ENCODE measurements around the gene ZNF835.

Gene ZNF835

DNA sequence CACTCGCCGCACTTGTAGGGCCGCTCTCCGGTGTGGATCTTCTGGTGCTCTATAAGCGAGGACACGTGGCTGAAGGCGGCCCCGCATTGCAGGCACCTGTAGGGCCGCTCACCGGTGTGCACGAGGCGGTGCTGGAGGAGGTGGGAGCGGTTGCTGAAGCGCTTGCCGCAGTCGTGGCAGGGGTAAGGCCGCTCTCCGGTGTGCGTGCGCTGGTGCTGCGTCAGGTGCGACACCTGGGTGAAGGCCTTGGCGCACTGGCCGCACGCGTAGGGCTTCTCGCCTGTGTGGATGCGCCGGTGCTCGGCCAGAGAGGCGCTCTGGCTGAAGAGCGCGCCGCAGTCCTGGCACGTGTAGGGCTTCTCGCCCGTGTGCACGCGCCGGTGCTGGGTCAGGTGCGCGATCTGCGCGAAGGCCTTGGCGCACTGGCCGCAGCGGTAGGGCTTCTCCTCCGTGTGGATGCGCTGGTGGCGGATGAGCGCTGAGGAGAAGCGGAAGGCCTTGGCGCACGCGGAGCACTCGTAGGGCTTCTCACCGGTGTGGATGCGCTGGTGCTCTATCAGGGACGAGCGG, 7.5 kb downstream of the ZNF835 start:
- no peaks in the 10 kb centered on the region for H3K27me3 ChIP-seq (ENCODE audit: control insufficient read depth, insufficient read depth, low read length)
- H3K9me3 ChIP-seq (ENCODE audit: control insufficient read depth, insufficient read depth, low read depth, low read length): peaks cover 60% of the 10 kb centered on the region

DNA sequence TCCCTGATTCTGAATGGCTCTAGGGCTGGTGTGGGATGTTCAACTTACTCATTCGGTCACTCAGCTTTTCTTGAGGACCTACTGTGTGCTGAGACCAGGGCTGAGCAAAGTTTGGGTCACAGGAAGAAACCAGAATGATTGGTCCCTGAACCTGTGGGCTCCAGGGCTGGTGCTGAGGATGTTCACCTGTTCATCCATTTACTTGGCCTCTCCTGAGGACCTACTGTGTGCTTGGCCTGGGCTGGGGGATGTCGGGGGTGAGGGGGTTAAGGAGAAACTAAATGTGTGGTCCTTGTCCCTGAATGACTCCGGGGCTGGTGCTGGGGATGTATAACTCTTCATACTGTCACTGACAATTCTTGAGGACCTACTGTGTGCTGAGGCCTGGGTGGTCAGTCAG, 10.3 kb downstream of the ZNF835 start:
- Histone ChIP-seq H3K4me1 (ENCODE audit: control insufficient read depth, insufficient read depth, low read length) (no peaks in the 10 kb centered on the region), H3K4me3 (ENCODE audit: low read depth, low read length) (no peak overlapping the region), H3K9ac (ENCODE audit: low read length) (no peak overlapping the region), H3K27ac (ENCODE audit: low read depth, low read length) (no peak overlapping the region), H3K36me3 (ENCODE audit: control insufficient read depth, insufficient read depth, low read length) (0 out of 2 replicates have a peak, but pooled peaks cover 4% of the 10 kb centered on the region), H3K27me3 (ENCODE audit: control insufficient read depth, insufficient read depth, low read length) (no peaks in the 10 kb centered on the region), H3K9me3 (ENCODE audit: control insufficient read depth, insufficient read depth, low read depth, low read length) (peaks cover 45% of the 10 kb centered on the region)

More for the DNA sequence above, 7.5 kb downstream of the ZNF835 start:
- Histone ChIP-seq H3K4me1 (ENCODE audit: control insufficient read depth, insufficient read depth, low read length) (no peaks in the 10 kb centered on the region), H3K9ac (ENCODE audit: low read length) (no peak overlapping the region), H3K4me3 (ENCODE audit: low read depth, low read length) (no peak overlapping the region), H3K27ac (ENCODE audit: low read depth, low read length) (no peak overlapping the region), H3K36me3 (ENCODE audit: control insufficient read depth, insufficient read depth, low read length) (0 out of 2 replicates have a peak, but pooled peaks cover 4% of the 10 kb centered on the region)

DNA sequence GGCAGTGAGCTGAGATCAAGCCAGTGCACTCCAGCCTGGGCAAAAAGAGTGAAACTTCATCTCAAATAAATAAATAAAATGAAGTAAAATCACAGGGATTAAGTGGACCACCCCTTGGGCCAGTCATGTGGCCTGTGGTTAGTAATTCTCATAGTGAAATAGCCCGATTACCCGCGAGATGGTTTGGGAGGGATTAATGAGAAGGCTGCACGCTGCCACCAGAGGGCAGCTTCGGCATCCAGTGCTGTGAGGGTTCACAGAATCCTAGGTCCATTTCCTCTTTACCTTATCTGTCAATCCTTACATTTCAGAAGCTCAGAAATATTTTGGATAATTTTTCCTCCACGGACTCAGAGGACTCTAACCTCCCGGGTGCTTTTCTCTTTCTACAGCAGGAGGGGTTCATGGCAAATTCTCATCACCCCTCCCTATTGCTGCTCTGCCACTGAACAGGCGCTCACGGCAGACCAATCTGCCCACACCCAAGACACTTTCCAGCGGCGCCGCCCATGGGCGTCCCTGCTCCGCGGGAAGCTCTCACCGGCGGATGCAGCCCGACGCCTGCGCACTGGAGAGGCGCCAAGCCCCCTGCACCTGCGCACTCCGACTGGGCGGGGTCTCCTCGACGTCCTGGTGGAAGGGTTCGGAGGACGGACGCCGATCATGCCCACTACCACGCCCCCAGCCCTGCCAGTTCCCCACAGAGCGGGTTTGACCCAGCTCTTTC, 11.0 kb downstream of the ZNF835 start:
- Histone ChIP-seq H3K9ac (ENCODE audit: low read length) (no peak overlapping the region), H3K9me3 (ENCODE audit: control insufficient read depth, insufficient read depth, low read depth, low read length) (peaks cover 44% of the 10 kb centered on the region), H3K27ac (ENCODE audit: low read depth, low read length) (no peak overlapping the region), H3K27me3 (ENCODE audit: control insufficient read depth, insufficient read depth, low read length) (no peaks in the 10 kb centered on the region), H3K36me3 (ENCODE audit: control insufficient read depth, insufficient read depth, low read length) (0 out of 2 replicates have a peak, but pooled peaks cover 4% of the 10 kb centered on the region), H3K4me3 (ENCODE audit: low read depth, low read length) (peak overlapping the region; percentile 33; the same call in 1 of the 2 replicates), H3K4me1 (ENCODE audit: control insufficient read depth, insufficient read depth, low read length) (no peaks in the 10 kb centered on the region)

DNA sequence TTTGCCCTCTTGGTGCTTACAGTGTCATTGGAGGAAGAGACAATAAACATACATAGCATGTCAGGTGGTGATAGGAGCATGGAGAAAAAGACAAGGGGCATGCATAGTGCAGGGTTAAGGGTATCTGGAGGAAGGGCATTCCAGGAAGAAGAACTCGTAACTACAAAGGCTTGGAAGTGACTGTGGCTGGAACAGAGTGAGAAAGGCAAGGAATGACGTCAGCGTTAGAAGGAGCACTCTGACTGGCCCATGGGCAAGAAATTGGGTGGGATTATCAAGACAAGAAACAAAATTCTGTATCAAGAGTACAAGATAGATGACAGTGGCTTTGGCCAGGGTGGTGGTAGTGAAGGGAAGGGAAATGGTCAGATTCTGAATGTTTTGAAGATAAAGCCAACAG, 17.4 kb downstream of the ZNF835 start:
- Histone ChIP-seq H3K27ac (ENCODE audit: low read depth, low read length) (no peak overlapping the region), H3K36me3 (ENCODE audit: control insufficient read depth, insufficient read depth, low read length) (no peaks in the 10 kb centered on the region), H3K27me3 (ENCODE audit: control insufficient read depth, insufficient read depth, low read length) (no peaks in the 10 kb centered on the region), H3K9me3 (ENCODE audit: control insufficient read depth, insufficient read depth, low read depth, low read length) (peaks cover 26% of the 10 kb centered on the region; the same call in 1 of the 2 replicates), H3K4me3 (ENCODE audit: low read depth, low read length) (no peak overlapping the region), H3K4me1 (ENCODE audit: control insufficient read depth, insufficient read depth, low read length) (no peaks in the 10 kb centered on the region), H3K9ac (ENCODE audit: low read length) (no peak overlapping the region)

DNA sequence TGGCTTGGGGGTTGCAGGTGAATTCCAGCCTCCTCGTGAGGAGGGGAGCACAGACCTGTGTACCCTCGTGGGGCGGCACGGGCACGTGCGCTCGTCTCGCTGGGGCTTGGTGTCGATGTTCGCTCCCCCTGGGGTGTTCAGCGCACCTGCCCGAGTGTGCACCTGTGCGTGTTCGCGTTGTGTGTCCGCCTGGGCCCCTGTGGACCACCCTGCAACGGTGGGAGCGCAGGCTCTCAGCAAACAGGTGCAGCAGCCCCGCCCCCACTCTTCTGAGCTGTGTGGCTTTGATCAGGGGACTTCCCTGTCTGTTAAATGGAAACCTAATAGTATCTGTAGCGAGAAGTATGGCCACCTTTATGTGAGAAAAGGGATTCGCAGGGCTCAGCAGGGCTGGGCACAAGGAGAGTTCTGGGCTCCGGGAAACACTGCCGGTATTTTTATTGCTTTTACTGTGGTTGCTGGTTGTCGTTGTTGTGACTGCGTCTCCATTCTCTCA, 28.0 kb downstream of the ZNF835 start:
- Histone ChIP-seq H3K9ac (ENCODE audit: low read length) (no peak overlapping the region), H3K27ac (ENCODE audit: low read depth, low read length) (no peak overlapping the region), H3K27me3 (ENCODE audit: control insufficient read depth, insufficient read depth, low read length) (peaks cover 29% of the 10 kb centered on the region), H3K36me3 (ENCODE audit: control insufficient read depth, insufficient read depth, low read length) (no peaks in the 10 kb centered on the region), H3K9me3 (ENCODE audit: control insufficient read depth, insufficient read depth, low read depth, low read length) (peaks cover 33% of the 10 kb centered on the region; the same call in 1 of the 2 replicates), H3K4me3 (ENCODE audit: low read depth, low read length) (peak overlapping the region; percentile 36; the same call in 1 of the 2 replicates), H3K4me1 (ENCODE audit: control insufficient read depth, insufficient read depth, low read length) (no peaks in the 10 kb centered on the region)

DNA sequence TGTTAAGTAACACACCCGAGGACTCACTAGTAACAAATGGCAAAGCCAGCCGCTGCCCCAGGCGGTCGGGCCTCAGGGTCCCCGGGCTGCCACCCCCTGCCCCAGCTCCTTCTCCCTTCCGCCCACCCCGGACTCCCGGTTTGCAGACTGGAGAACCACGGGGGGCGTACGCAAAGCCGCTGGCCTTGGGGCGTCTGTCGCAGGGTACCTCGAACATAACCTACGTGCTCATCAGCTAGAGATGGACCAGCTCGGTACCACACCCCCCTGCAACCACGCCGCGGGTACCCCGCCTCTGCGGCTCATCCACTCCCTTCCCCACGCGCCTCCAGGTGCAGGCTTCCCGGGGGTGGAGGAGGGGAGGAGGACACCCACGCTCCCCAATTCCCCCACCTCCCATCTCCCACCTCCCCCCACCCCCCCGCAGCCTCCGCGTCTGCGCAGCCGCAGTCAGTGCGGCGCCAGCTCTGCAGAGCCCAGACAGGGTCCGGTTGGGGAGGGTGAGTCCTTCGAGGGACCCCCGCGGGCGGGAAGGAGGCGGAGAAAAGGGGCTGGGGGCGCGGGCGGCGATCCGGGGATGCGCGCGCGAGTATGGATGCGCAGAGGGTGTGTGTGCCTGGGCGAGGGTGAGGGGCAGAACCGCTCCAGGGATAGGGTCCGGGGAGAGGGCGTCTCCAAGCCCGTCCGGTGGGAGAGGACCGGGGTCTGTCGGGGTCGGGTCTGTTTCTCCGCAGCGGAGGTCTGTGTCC, 28.7 kb downstream of the ZNF835 start, which contains the start of gene SMIM17:
TSS of gene SMIM17 (plus strand) at position 449 of the 749 bp plus-strand sequence. CDS start 2,509 bp downstream, outside the sequence.
- peaks cover 29% of the 10 kb centered on the region for H3K27me3 ChIP-seq (ENCODE audit: control insufficient read depth, insufficient read depth, low read length)
- no peak within 1 kb of the TSS for H3K27ac ChIP-seq (ENCODE audit: low read depth, low read length)
- H3K4me3 ChIP-seq (ENCODE audit: low read depth, low read length): peak within 1 kb of the TSS; percentile 36; the same call in 1 of the 2 replicates
- peaks cover 27% of the 10 kb centered on the region; the same call in 1 of the 2 replicates for H3K9me3 ChIP-seq (ENCODE audit: control insufficient read depth, insufficient read depth, low read depth, low read length)
- no peaks in the 10 kb centered on the region for H3K36me3 ChIP-seq (ENCODE audit: control insufficient read depth, insufficient read depth, low read length)
- no peak within 1 kb of the TSS for H3K9ac ChIP-seq (ENCODE audit: low read length)
- no peaks in the 10 kb centered on the region for H3K4me1 ChIP-seq (ENCODE audit: control insufficient read depth, insufficient read depth, low read length)

DNA sequence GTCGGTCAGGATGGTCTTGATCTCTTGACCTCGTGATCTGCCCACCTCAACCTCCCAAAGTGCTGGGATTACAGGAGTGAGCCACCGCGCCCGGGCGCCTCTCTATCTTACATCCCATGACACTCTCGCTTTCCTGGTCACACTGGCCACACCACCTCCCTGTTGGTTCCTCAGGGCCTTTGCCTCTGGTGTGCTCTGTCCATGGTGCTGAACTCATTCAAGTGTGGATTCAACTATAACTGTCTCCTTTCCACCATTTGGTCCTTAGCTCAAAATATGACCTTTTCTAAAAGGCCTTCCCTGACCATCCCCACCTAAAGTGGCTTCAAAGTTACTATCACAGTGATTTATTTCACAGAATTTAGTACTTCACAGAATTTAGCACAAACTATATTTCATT, 32.3 kb downstream of the ZNF835 start:
- Histone ChIP-seq H3K4me3 (ENCODE audit: low read depth, low read length) (no peak overlapping the region), H3K9ac (ENCODE audit: low read length) (no peak overlapping the region), H3K27me3 (ENCODE audit: control insufficient read depth, insufficient read depth, low read length) (peaks cover 21% of the 10 kb centered on the region), H3K36me3 (ENCODE audit: control insufficient read depth, insufficient read depth, low read length) (no peaks in the 10 kb centered on the region), H3K4me1 (ENCODE audit: control insufficient read depth, insufficient read depth, low read length) (no peaks in the 10 kb centered on the region), H3K9me3 (ENCODE audit: control insufficient read depth, insufficient read depth, low read depth, low read length) (peaks cover 17% of the 10 kb centered on the region), H3K27ac (ENCODE audit: low read depth, low read length) (no peak overlapping the region)

DNA sequence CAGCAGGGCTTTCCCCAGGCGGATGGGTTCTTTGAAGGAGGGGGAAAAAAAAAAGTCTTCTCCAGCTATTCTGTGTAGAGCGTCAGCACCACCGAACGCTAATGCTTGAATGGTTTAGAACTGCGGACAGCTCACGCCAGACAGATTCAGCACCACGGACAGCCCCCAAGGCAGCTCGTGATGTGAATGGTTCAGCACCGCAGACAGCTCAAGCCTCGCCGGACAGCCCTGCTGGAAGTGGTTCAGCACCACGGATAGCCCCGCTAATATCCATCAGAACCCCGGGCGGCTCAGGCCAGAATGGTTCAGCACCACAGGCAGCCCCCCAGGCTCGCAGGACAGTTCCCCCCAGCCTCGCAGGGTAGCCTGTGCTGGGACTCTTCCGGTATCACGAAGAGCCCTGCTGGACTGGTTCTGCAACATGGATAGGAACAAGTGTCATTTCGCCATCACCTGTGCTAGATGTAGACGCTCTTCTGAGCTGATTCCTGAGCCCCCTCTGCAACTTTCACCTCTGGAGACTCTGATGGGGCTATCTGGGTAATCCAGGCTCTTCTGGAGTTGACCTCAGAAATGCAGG, 33.5 kb downstream of the ZNF835 start:
- Histone ChIP-seq H3K27ac (ENCODE audit: low read depth, low read length) (no peak overlapping the region), H3K36me3 (ENCODE audit: control insufficient read depth, insufficient read depth, low read length) (no peaks in the 10 kb centered on the region), H3K4me3 (ENCODE audit: low read depth, low read length) (no peak overlapping the region), H3K27me3 (ENCODE audit: control insufficient read depth, insufficient read depth, low read length) (peaks cover 9% of the 10 kb centered on the region), H3K9ac (ENCODE audit: low read length) (no peak overlapping the region), H3K9me3 (ENCODE audit: control insufficient read depth, insufficient read depth, low read depth, low read length) (peaks cover 23% of the 10 kb centered on the region), H3K4me1 (ENCODE audit: control insufficient read depth, insufficient read depth, low read length) (no peaks in the 10 kb centered on the region)

DNA sequence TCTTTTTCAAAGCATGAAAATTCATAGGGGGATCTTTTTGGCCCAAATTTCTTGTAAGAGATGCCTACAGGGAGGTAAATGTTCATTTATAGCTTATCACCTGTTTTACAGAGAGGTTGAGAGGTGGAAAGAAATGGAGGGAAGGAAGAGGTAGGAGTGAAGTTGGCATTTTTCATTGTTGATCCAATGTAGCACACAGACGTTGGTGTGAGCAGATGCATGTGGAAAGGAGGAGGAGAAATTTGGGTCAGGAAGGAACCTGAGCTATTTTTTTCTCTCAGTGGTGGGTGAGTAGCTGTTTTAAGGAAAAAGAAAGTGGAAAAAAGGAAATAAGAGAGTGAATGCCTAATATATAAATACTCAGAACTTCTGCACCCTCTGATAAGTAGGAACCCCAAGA, 38.5 kb downstream of the ZNF835 start:
- no peaks in the 10 kb centered on the region for H3K27me3 ChIP-seq (ENCODE audit: control insufficient read depth, insufficient read depth, low read length)
- no peak overlapping the region for H3K4me3 ChIP-seq (ENCODE audit: low read depth, low read length)
- no peaks in the 10 kb centered on the region for H3K36me3 ChIP-seq (ENCODE audit: control insufficient read depth, insufficient read depth, low read length)
- H3K9me3 ChIP-seq (ENCODE audit: control insufficient read depth, insufficient read depth, low read depth, low read length): peaks cover 54% of the 10 kb centered on the region
- H3K9ac ChIP-seq (ENCODE audit: low read length): no peak overlapping the region
- H3K27ac ChIP-seq (ENCODE audit: low read depth, low read length): no peak overlapping the region
- no peaks in the 10 kb centered on the region for H3K4me1 ChIP-seq (ENCODE audit: control insufficient read depth, insufficient read depth, low read length)

DNA sequence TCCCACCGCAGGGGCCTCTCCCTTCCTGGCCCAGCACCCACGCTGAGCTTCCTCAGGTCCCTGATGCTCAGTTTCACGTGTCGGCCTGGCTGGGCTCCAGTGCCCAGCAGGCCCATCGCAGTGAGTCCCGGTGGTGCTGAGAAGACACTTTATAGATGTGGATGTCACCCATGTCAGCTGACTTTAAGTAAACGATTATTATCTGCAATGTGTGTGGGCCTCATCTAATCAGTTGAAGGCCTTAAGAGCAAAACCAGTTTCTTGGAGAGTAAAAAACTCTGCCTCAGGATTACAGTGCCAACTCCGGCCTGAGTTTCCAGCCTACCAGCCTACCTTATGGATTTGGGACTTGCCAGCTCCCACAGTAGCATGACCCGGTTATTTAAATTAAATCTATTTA, 45.8 kb downstream of the ZNF835 start:
- H3K36me3 ChIP-seq (ENCODE audit: control insufficient read depth, insufficient read depth, low read length): peaks cover 32% of the 10 kb centered on the region
- H3K27ac ChIP-seq (ENCODE audit: low read depth, low read length): no peak overlapping the region
- peaks cover 24% of the 10 kb centered on the region for H3K9me3 ChIP-seq (ENCODE audit: control insufficient read depth, insufficient read depth, low read depth, low read length)
- no peaks in the 10 kb centered on the region for H3K27me3 ChIP-seq (ENCODE audit: control insufficient read depth, insufficient read depth, low read length)
- H3K4me1 ChIP-seq (ENCODE audit: control insufficient read depth, insufficient read depth, low read length): no peaks in the 10 kb centered on the region
- H3K9ac ChIP-seq (ENCODE audit: low read length): no peak overlapping the region
- no peak overlapping the region for H3K4me3 ChIP-seq (ENCODE audit: low read depth, low read length)
